Measurements from ENCODE around the gene FAM13C. TPM values are rescaled to one million over a fixed set of nuclear protein-coding genes. Genes with fewer than 3 reads are reported as not detected.

Gene FAM13C
- total RNA-seq, 2 donors from 2014 or later: 5.4 to 9.6 TPM

GRCh38 chr10:59265141-59265540, 97.2 kb downstream of the FAM13C start:
- H3K9me3 ChIP-seq: no peaks in the 10 kb centered on the region
- WGBS, 2 donors: 61 to 67% methylated on average over 5 of the region's 5 CpGs
- H3K27ac ChIP-seq: no peak overlapping the region
- no peaks in the 10 kb centered on the region for H3K4me1 ChIP-seq
- ATAC-seq (no peak), DNase-seq (no peak)
- H3K27me3 ChIP-seq: no peaks in the 10 kb centered on the region
- H3K4me3 ChIP-seq: no peak overlapping the region
- TF ChIP-seq CTCF (IDR thresholded peaks at IDR 0.05) (no peak), POLR2A (IDR thresholded peaks at IDR 0.05) (no peak)
- no peaks in the 10 kb centered on the region for H3K36me3 ChIP-seq (replicated peaks in 1 of 2; ENCODE audit: insufficient read depth in 1 of 2, low read depth in 2 of 2)
- intact Hi-C loops (cut with DNase I): no loop called here

- no peak overlapping the region for H3K27ac ChIP-seq
- WGBS, 2 donors: 100% methylated on average over 1 of the region's 1 CpG
- no peaks in the 10 kb centered on the region for H3K9me3 ChIP-seq
- no peaks in the 10 kb centered on the region for H3K4me1 ChIP-seq
- intact Hi-C loops (cut with DNase I): no loop called here
- no peak for DNase-seq
- no peak overlapping the region for H3K4me3 ChIP-seq
- ATAC-seq: no peak
- no peaks in the 10 kb centered on the region for H3K36me3 ChIP-seq (replicated peaks in 1 of 2; ENCODE audit: insufficient read depth in 1 of 2, low read depth in 2 of 2)
- TF ChIP-seq CTCF (IDR thresholded peaks at IDR 0.05) (no peak), POLR2A (IDR thresholded peaks at IDR 0.05) (no peak)
- no peaks in the 10 kb centered on the region for H3K27me3 ChIP-seq
These were observed 103.5 kb downstream of the FAM13C start for GRCh38 chr10:59258890-59259289.

GRCh38 chr10:59257224-59257623, 105.1 kb downstream of the FAM13C start:
- H3K4me1 ChIP-seq: no peaks in the 10 kb centered on the region
- H3K36me3 ChIP-seq (replicated peaks in 1 of 2; ENCODE audit: insufficient read depth in 1 of 2, low read depth in 2 of 2): no peaks in the 10 kb centered on the region
- no peak for DNase-seq
- ATAC-seq: no peak
- intact Hi-C loops (cut with DNase I): no loop called here
- no peaks in the 10 kb centered on the region for H3K9me3 ChIP-seq
- WGBS, 2 donors: 94 to 96% methylated on average over 1 of the region's 1 CpG
- H3K27me3 ChIP-seq: no peaks in the 10 kb centered on the region
- TF ChIP-seq POLR2A (IDR thresholded peaks at IDR 0.05): no peak
- no peak for TF ChIP-seq CTCF (IDR thresholded peaks at IDR 0.05)
- no peak overlapping the region for H3K4me3 ChIP-seq
- H3K27ac ChIP-seq: no peak overlapping the region

- Histone ChIP-seq H3K27ac (no peak overlapping the region), H3K36me3 (replicated peaks in 1 of 2; ENCODE audit: insufficient read depth in 1 of 2, low read depth in 2 of 2) (peaks cover 0 to under 1% of the 10 kb centered on the region in 2 donors), H3K27me3 (no peaks in the 10 kb centered on the region), H3K4me1 (no peaks in the 10 kb centered on the region), H3K9me3 (no peaks in the 10 kb centered on the region), H3K4me3 (no peak overlapping the region)
- no peak for ATAC-seq
- intact Hi-C loops (cut with DNase I): no loop called here
- 93 to 97% methylated on average over 1 of the region's 1 CpG for WGBS, 2 donors
- no peak for DNase-seq
- TF ChIP-seq POLR2A (IDR thresholded peaks at IDR 0.05) (no peak), CTCF (IDR thresholded peaks at IDR 0.05) (no peak)
These were observed 106.9 kb downstream of the FAM13C start for GRCh38 chr10:59255463-59255862.

- DNase-seq (no peak), ATAC-seq (no peak)
- Histone ChIP-seq H3K36me3 (replicated peaks in 1 of 2; ENCODE audit: insufficient read depth in 1 of 2, low read depth in 2 of 2) (peaks cover 0 to 3% of the 10 kb centered on the region in 2 donors), H3K9me3 (no peaks in the 10 kb centered on the region), H3K27me3 (no peaks in the 10 kb centered on the region), H3K4me1 (no peaks in the 10 kb centered on the region), H3K27ac (no peak overlapping the region), H3K4me3 (no peak overlapping the region)
- TF ChIP-seq POLR2A (IDR thresholded peaks at IDR 0.05): no peak
- intact Hi-C loops (cut with DNase I): no loop called here
These were observed 109.9 kb downstream of the FAM13C start for GRCh38 chr10:59252491-59252890.
